ENCODE measurements around the gene SPACA9. TPM values are rescaled to one million over a fixed set of nuclear protein-coding genes. Genes with fewer than 3 reads are reported as not detected.

The SPACA9 gene
- polyA plus RNA-seq (2013, experiment 1 of 4): 7.0 TPM
- polyA plus RNA-seq (2013, experiment 2 of 4): 6.1 TPM
- polyA plus RNA-seq (2013, experiment 3 of 4): 5.3 TPM
- 7.3 TPM for polyA plus RNA-seq (2013, experiment 4 of 4)

DNA sequence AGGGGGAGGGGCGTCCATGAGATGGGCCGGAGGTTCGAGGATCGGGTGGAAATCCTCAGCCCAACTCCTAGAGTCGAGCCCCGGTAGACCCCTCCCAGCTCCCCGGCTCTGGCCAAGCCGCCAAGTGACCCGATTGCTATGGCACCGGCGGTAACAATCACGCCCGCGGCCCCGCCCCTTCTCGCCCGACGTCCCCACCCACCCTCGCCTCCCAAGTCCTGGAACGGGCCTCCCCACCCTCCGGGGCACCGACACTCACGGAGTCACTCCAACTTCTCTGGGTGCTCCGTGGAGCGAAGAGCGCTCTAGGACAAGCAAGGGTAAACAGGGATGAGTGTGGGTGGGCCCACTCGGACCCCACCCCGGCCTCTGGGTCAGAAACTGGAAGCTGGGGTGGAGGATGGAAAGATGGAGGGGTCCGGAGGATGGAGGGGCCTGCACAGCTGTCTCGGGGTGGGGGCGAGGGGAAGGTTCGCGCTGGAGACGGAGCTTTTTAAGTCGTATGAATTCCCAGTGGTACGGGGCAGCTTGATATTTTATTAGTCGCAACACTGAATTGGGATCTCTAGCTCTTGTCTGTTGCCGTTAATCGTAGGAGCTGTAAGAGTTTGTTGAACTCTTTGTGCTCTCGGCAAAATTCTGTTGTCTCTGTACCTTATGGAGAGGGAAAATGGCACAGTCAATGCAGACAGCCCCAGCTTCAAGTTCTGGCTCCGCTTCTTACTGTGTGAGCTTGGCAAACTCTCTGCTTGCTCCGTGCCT lies at the start of gene SPACA9:
SPACA9 (plus strand) TSS at position 204 of the 762 bp plus-strand sequence. CDS start 5,050 bp downstream, outside the sequence.
- no peak within 1 kb of the TSS for H3K27ac ChIP-seq (ENCODE audit: insufficient read depth, low read depth, low read length, poor library complexity, severe bottlenecking)
- WGBS, 2 experiments: 27 to 29% methylated on average over 42 of the region's 42 CpGs

DNA sequence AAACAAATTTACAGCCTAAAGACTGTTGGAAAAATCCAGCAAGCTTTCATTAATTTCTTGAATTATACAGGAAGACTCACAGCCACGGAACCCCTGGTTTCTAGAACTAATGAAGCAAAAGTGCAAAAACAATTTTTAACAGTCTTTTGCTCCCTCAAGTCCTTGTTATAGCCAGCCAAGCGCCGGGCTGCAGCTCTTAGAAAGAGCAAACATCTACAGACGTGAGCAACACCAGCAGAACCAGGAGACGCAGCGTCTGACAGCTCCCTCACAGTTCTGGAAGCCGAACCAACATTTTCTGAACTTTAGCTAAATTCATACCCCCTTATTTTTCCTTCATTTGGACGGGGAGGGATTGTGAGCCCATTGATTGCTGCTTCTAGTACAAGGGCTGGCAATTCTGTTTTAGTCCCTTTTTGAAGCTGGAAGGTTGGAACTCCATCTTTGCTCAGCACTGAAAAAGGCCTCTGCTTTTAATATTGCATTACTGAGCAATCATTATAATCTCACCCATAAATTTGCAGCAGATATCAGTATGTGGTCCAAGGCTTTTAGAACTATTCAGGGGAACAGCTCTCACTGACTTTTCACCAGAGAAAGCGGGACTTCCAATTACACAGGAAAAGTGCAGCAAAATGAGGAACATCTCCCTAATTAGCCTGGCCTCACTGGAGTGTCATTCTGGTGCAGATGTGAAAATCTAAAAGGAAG lies 46.4 kb upstream of the SPACA9 start:
- no peak overlapping the region for H3K4me3 ChIP-seq (ENCODE audit: insufficient read depth, low read depth, low read length)
- no peaks in the 10 kb centered on the region for H3K36me3 ChIP-seq (ENCODE audit: control insufficient read depth, insufficient read depth, low read length)
- no peaks in the 10 kb centered on the region for H3K9me3 ChIP-seq (ENCODE audit: control insufficient read depth, low read length)
- WGBS, 2 experiments: 85 to 90% methylated on average over 8 to 9 of the region's 9 CpGs
- H3K27ac ChIP-seq (ENCODE audit: insufficient read depth, low read depth, low read length, poor library complexity, severe bottlenecking): no peak overlapping the region
- peaks cover 5% of the 10 kb centered on the region for H3K4me1 ChIP-seq (ENCODE audit: control insufficient read depth, insufficient read depth, low read length)
- no peaks in the 10 kb centered on the region for H3K27me3 ChIP-seq (ENCODE audit: control insufficient read depth, insufficient read depth, low read length, poor library complexity, severe bottlenecking)

More for the DNA sequence above, at the start of gene SPACA9:
- no peaks in the 10 kb centered on the region for H3K4me1 ChIP-seq (ENCODE audit: control insufficient read depth, insufficient read depth, low read length)
- H3K4me3 ChIP-seq (ENCODE audit: insufficient read depth, low read depth, low read length): peak within 1 kb of the TSS; percentile 74
- H3K9me3 ChIP-seq (ENCODE audit: control insufficient read depth, low read length): no peaks in the 10 kb centered on the region
- H3K36me3 ChIP-seq (ENCODE audit: control insufficient read depth, insufficient read depth, low read length): no peaks in the 10 kb centered on the region
- H3K27me3 ChIP-seq (ENCODE audit: control insufficient read depth, insufficient read depth, low read length, poor library complexity, severe bottlenecking): peaks cover 24% of the 10 kb centered on the region

DNA sequence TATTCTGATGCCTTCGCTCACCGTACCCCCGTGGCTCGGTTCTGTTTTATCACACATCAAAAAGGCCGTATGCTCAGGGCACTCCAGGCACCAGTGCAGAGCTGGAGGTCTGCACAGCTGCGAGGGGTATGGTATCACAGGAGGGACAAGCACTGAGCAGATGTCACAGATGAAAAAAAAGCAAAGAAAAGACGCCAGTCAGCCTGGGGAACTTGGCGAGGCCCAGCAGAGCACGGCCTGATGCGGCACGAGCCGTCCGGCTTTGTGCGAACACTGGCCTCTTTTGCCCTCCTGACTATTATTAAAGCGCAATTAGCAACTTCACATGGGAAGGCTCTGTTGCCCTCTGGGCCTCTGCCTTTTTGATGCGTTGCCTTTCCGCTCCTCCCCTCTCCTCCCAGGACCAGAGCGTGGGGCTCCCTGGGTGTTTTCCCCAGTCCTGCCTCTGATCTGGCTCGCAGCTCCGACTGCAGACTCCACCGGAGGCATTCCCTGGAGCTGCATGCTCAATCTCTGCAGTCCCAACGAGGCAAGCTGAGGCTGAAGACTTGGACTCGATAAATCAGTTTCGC lies 45.1 kb upstream of the SPACA9 start:
- no peaks in the 10 kb centered on the region for H3K27me3 ChIP-seq (ENCODE audit: control insufficient read depth, insufficient read depth, low read length, poor library complexity, severe bottlenecking)
- peak overlapping the region; percentile 67 for H3K27ac ChIP-seq (ENCODE audit: insufficient read depth, low read depth, low read length, poor library complexity, severe bottlenecking)
- no peak overlapping the region for H3K4me3 ChIP-seq (ENCODE audit: insufficient read depth, low read depth, low read length)
- H3K4me1 ChIP-seq (ENCODE audit: control insufficient read depth, insufficient read depth, low read length): peaks cover 5% of the 10 kb centered on the region
- no peaks in the 10 kb centered on the region for H3K36me3 ChIP-seq (ENCODE audit: control insufficient read depth, insufficient read depth, low read length)
- H3K9me3 ChIP-seq (ENCODE audit: control insufficient read depth, low read length): no peaks in the 10 kb centered on the region
- 79 to 84% methylated on average over 24 of the region's 24 CpGs for WGBS, 2 experiments

DNA sequence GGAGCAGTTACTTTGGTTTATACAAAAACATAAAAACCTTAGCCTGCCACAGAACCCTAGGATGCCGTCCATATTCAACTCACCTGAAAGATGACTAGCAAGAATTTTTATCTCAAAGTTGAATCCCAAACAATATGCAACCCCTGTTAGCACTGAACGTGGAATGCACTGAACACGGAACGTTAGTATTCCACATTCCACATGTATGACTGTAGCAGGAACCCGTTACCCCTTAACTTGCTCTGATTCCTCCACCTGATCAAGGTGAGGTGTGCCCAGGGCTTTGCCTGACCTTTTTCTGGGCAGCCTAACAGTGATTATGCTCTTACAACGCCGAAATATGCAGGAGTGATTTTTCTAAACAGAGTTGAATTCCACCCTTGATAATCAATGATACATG lies 44.4 kb upstream of the SPACA9 start:
- H3K4me3 ChIP-seq (ENCODE audit: insufficient read depth, low read depth, low read length): no peak overlapping the region
- no peaks in the 10 kb centered on the region for H3K36me3 ChIP-seq (ENCODE audit: control insufficient read depth, insufficient read depth, low read length)
- peaks cover 5% of the 10 kb centered on the region for H3K4me1 ChIP-seq (ENCODE audit: control insufficient read depth, insufficient read depth, low read length)
- WGBS, 2 experiments: 95 to 96% methylated on average over 7 of the region's 7 CpGs
- no peak overlapping the region for H3K27ac ChIP-seq (ENCODE audit: insufficient read depth, low read depth, low read length, poor library complexity, severe bottlenecking)
- H3K9me3 ChIP-seq (ENCODE audit: control insufficient read depth, low read length): no peaks in the 10 kb centered on the region
- no peaks in the 10 kb centered on the region for H3K27me3 ChIP-seq (ENCODE audit: control insufficient read depth, insufficient read depth, low read length, poor library complexity, severe bottlenecking)

DNA sequence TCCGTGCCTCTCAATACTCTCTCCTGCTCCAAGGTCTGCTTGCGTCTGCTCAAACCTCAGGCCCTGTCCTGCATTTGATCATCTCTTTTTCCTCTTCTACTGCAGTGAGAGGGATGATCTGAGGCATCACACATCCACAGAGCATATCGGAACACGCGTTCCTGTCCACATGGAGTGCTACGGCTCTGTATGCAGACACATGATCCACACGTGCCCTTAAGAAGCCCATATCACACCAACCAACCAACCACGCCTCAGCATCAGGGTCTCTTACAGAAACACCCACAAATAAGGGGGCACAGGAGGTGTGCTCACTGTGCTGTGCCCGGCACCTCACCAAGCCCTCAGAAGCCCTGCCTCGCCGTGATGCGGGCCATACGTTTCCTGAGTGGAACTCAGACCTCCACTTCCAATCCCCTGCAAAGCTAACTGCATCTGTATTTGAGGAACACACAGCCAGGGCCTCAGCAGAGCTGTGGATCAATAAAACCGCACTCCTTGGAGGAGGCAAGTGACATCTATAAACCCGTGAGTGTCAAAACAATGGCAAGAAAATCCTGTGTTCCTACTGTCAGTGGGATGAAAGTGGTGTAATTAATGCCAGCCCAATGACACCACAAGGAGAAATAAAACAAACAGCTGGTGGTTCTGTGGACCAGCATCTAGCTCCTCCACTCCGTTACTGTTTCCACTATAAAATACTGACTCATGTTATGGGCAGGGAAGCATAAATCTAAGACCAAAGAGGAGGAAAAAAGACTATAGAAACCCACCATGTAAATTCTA lies 41.0 kb upstream of the SPACA9 start:
- Histone ChIP-seq H3K9me3 (ENCODE audit: control insufficient read depth, low read length) (no peaks in the 10 kb centered on the region), H3K4me3 (ENCODE audit: insufficient read depth, low read depth, low read length) (no peak overlapping the region), H3K4me1 (ENCODE audit: control insufficient read depth, insufficient read depth, low read length) (peaks cover 5% of the 10 kb centered on the region), H3K27me3 (ENCODE audit: control insufficient read depth, insufficient read depth, low read length, poor library complexity, severe bottlenecking) (no peaks in the 10 kb centered on the region), H3K36me3 (ENCODE audit: control insufficient read depth, insufficient read depth, low read length) (no peaks in the 10 kb centered on the region), H3K27ac (ENCODE audit: insufficient read depth, low read depth, low read length, poor library complexity, severe bottlenecking) (no peak overlapping the region)
- WGBS, 2 experiments: 89 to 90% methylated on average over 16 of the region's 16 CpGs

DNA sequence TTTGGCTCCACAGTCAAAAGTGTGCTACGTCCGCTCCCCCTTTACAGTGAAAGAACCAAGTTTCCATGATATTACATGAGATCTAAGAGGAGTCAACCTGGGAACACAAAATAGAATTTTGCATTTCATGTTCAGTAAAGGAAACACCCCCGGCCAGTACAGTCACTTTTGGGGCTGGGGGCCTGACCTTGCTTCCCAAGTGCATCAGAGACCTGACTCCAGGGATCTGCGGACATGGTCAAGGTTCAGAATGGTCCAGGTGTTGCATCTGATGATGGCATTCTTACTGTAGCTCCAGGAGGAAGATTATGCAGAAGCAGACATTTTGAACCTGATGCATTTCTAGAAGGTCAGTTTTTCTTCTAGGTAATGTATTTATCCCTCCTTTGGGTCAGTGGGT lies 40.4 kb upstream of the SPACA9 start:
- no peaks in the 10 kb centered on the region for H3K36me3 ChIP-seq (ENCODE audit: control insufficient read depth, insufficient read depth, low read length)
- no peaks in the 10 kb centered on the region for H3K27me3 ChIP-seq (ENCODE audit: control insufficient read depth, insufficient read depth, low read length, poor library complexity, severe bottlenecking)
- WGBS, 2 experiments: 96 to 99% methylated on average over 4 of the region's 4 CpGs
- H3K9me3 ChIP-seq (ENCODE audit: control insufficient read depth, low read length): no peaks in the 10 kb centered on the region
- no peak overlapping the region for H3K4me3 ChIP-seq (ENCODE audit: insufficient read depth, low read depth, low read length)
- H3K4me1 ChIP-seq (ENCODE audit: control insufficient read depth, insufficient read depth, low read length): peaks cover 5% of the 10 kb centered on the region
- H3K27ac ChIP-seq (ENCODE audit: insufficient read depth, low read depth, low read length, poor library complexity, severe bottlenecking): no peak overlapping the region

DNA sequence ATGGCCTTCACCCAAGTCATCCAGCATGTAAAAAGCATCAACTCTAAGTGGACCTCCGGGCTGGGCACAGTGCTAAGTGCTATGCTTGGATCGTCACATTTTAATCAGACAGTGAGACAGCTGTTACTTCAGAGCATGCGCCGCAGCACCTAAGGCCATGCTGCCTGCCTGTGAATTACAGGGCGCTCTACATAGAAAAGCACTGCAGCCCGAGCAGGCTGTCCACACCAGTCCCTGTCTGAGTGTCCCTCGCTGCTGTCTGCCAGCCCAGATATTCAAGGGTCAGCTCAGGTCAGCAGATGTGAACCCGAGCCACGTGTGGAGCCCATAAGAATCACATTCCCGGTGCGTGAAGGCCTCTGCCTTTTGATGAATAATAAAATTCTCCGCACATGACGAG lies 37.7 kb upstream of the SPACA9 start:
- no peaks in the 10 kb centered on the region for H3K36me3 ChIP-seq (ENCODE audit: control insufficient read depth, insufficient read depth, low read length)
- H3K4me1 ChIP-seq (ENCODE audit: control insufficient read depth, insufficient read depth, low read length): no peaks in the 10 kb centered on the region
- no peaks in the 10 kb centered on the region for H3K27me3 ChIP-seq (ENCODE audit: control insufficient read depth, insufficient read depth, low read length, poor library complexity, severe bottlenecking)
- no peak overlapping the region for H3K4me3 ChIP-seq (ENCODE audit: insufficient read depth, low read depth, low read length)
- H3K27ac ChIP-seq (ENCODE audit: insufficient read depth, low read depth, low read length, poor library complexity, severe bottlenecking): no peak overlapping the region
- no peaks in the 10 kb centered on the region for H3K9me3 ChIP-seq (ENCODE audit: control insufficient read depth, low read length)
- WGBS, 2 experiments: 91 to 93% methylated on average over 13 of the region's 13 CpGs

DNA sequence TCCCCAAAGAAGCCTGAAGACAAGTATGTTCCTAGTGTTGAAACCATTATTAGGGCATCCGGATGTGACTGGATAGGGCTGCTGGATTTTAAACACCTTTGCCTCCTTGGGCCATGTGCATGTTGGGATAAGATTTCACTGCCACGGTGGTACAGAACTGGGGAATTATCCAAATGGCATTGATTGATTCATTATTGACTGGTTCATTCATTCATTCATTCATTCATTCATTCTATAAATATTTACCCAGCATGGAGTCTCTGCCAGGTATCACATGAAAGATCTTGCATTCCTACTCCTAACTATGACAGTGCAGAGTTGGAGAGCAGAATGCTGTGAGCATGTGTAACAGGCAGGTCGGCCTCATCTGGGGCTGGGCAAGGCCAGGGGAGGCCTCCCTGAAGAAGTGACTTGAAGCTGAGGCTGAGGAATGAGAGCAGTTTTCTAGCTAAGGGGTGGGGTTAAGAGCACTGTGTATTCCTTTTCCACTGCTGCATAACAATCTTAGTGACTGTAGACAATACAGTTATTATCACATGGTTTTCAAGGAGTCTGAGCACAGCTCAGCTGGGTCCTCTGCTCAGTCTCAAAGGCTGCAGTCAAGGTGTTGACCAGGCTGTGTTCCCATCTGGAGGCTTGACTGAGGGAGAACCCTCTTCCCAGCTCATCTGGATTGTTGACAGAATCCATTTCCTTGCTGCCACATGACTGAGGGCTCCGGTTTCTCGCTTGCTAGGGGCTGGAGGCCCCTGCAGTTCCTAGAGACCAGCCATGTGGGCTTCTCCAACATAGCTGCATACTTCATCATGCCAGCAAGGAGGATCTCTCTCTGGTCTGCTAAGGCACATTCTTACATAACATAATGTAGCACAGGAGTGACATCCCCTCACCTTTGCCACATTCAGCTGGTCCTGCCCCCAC lies 36.3 kb upstream of the SPACA9 start:
- Histone ChIP-seq H3K27ac (ENCODE audit: insufficient read depth, low read depth, low read length, poor library complexity, severe bottlenecking) (no peak overlapping the region), H3K4me1 (ENCODE audit: control insufficient read depth, insufficient read depth, low read length) (no peaks in the 10 kb centered on the region), H3K27me3 (ENCODE audit: control insufficient read depth, insufficient read depth, low read length, poor library complexity, severe bottlenecking) (no peaks in the 10 kb centered on the region), H3K9me3 (ENCODE audit: control insufficient read depth, low read length) (no peaks in the 10 kb centered on the region), H3K36me3 (ENCODE audit: control insufficient read depth, insufficient read depth, low read length) (no peaks in the 10 kb centered on the region), H3K4me3 (ENCODE audit: insufficient read depth, low read depth, low read length) (no peak overlapping the region)
- whole genome bisulfite sequencing, 2 experiments: 92 to 93% methylated on average over 5 of the region's 5 CpGs

All from ectodermal cell (in vitro differentiated cells).